HCT116 (cell line): ENCODE data around the gene RNU7-1.

Source experiments
- CTCF ChIP-seq, 3 experiments: fragments of 200-600 bp in 1 of 3; sonication (generic) in 1 of 3; IDR thresholded peaks in 2 of 3; conservative IDR thresholded peaks in 1 of 3; 2 replicates each; pipeline ENCODE4 v1.5.1; 2012 to 2017; ENCODE audit warnings: low read depth in 2 of 3, low read length in 2 of 3, antibody characterized with exemption in 1 of 3, borderline replicate concordance in 1 of 3, control low read depth in 1 of 3, mild to moderate bottlenecking in 1 of 3, mixed read lengths in 1 of 3, mixed run types in 1 of 3, moderate library complexity in 1 of 3; ENCODE audit not compliant: insufficient read depth in 1 of 3
- EZH2 ChIP-seq: fragments of 200-600 bp; sonication (generic); IDR thresholded peaks from 2 replicates; pipeline ENCODE4 v1.6.1; 2017; ENCODE audit warnings: antibody characterized with exemption, mixed run types
- EZH2phosphoT487 ChIP-seq: fragments of 200-600 bp; IDR thresholded peaks from 2 replicates; pipeline ENCODE4 v1.6.1; 2018; ENCODE audit warnings: antibody characterized with exemption, borderline replicate concordance
- POLR2AphosphoS5 ChIP-seq: IDR thresholded peaks from 2 replicates; pipeline ENCODE4 v1.6.1; 2011; ENCODE audit warnings: mild to moderate bottlenecking, low read depth, low read length, moderate library complexity
- ZFX ChIP-seq: fragments of 450-650 bp; IDR thresholded peaks from 2 replicates; pipeline ENCODE4 v1.6.1; 2017

GRCh38 chr12:6938353-6939190, 5.0 kb upstream of the RNU7-1 start:
- TF ChIP-seq CTCF (IDR thresholded peaks at IDR 0.05 in 2 of 3, conservative IDR thresholded peaks at IDR 0.05 in 1 of 3; ENCODE audit: borderline replicate concordance in 1 of 3, insufficient read depth in 1 of 3, low read depth in 2 of 3, low read length in 2 of 3): no peak
- TF ChIP-seq EZH2: no peak
- peak; percentile 29; the same call in 1 of the 2 replicates for TF ChIP-seq POLR2AphosphoS5
- TF ChIP-seq ZFX: no peak
- no peak for TF ChIP-seq EZH2phosphoT487
